HCT116 (cell line): ENCODE measurements around the gene RIMBP2. TPM values are rescaled to one million over a fixed set of nuclear protein-coding genes. Genes with fewer than 3 reads are reported as not detected.

Source experiments
- ATAC-seq: fragments of 200-7000 bp; cut with Tn5 transposase; 2 replicates; pipeline ENCODE4 v1.9.1; 2020; ENCODE audit warnings: mild to moderate bottlenecking, moderate library complexity
- BruUV-seq: library from RNA; stranded (reverse); fragments of 400-500 nt; replicated peaks from 2 replicates; lab custom pipeline; 2021; lab: Mats Ljungman, UMichigan
- CTCF ChIA-PET: fragments of 300-600 bp; sonication (Branson Sonifier 250); formaldehyde crosslinking; loops from one replicate; lab custom pipeline; 2021; ENCODE audit warnings: antibody characterized with exemption; lab: Charles Lee
- POLR2A ChIA-PET: fragments of 300-600, 350-600 bp; sonication (Branson Sonifier 250); formaldehyde crosslinking; loops from one replicate; lab custom pipeline; 2021; ENCODE audit warnings: antibody characterized with exemption; lab: Charles Lee
- RAD21 ChIA-PET, 2 experiments: fragments of 300-600 bp; sonication (Branson Sonifier 250); formaldehyde crosslinking; loops; one replicate each; lab custom pipeline; 2023; ENCODE audit warnings: low total read pairs in 2 of 2; ENCODE audit not compliant: uncharacterized antibody in 2 of 2, unreplicated experiment in 2 of 2, low non-redundant PET in 1 of 2; lab: Charles Lee
- DNase-seq: peaks from one replicate; pipeline ENCODE4 v3.0.0-alpha.2; 2010; ENCODE audit warnings: low read depth, low spot score
- H2AFZ ChIP-seq: fragments of 200-600 bp; shearing (Covaris generic), sonication (generic); 2 replicates; pipeline ENCODE4 v1.6.1; 2017; ENCODE audit warnings: low read depth, mixed run types, mixed read lengths, antibody characterized with exemption, low read length; ENCODE audit not compliant: poor library complexity, severe bottlenecking
- H3K27ac ChIP-seq: 2 replicates; pipeline ENCODE4 v1.5.1; 2012; ENCODE audit warnings: low read depth, low read length
- H3K27me3 ChIP-seq: fragments of 200-600 bp; sonication (generic); 2 replicates; pipeline ENCODE4 v1.6.1; 2016; ENCODE audit warnings: mixed run types, low read length, mixed read lengths; ENCODE audit not compliant: insufficient read depth
- H3K36me3 ChIP-seq, 2 experiments: fragments of 200-500 bp in 1 of 2; fragments of 200-600 bp in 1 of 2; sonication (Bioruptor generic) in 1 of 2; sonication (generic) in 1 of 2; 2 replicates each; pipeline versions ENCODE4 v1.5.1 to v1.6.1; 2014 to 2016; ENCODE audit warnings: low read length in 2 of 2, inconsistent platforms in 1 of 2, mixed read lengths in 1 of 2, mixed run types in 1 of 2; ENCODE audit not compliant: insufficient read depth in 2 of 2, control insufficient read depth in 1 of 2
- H3K4me1 ChIP-seq, 2 experiments: fragments of 200-600 bp in 1 of 2; sonication (generic) in 1 of 2; 2 replicates each; pipeline versions ENCODE4 v1.5.1 to v1.6.1; 2012 to 2017; ENCODE audit warnings: low read length in 2 of 2, inconsistent platforms in 1 of 2, mild to moderate bottlenecking in 1 of 2, mixed read lengths in 1 of 2, mixed run types in 1 of 2, moderate library complexity in 1 of 2; ENCODE audit not compliant: insufficient read depth in 2 of 2, control insufficient read depth in 1 of 2
- H3K4me2 ChIP-seq: fragments of 200-600 bp; sonication (generic); 2 replicates; pipeline ENCODE4 v1.6.1; 2017; ENCODE audit warnings: mixed run types, low read length, mixed read lengths
- H3K4me3 ChIP-seq, 2 experiments: fragments of 200-600 bp in 1 of 2; sonication (generic) in 1 of 2; replicated peaks in 1 of 2; 2 replicates each; pipeline ENCODE4 v1.5.1; 2011 to 2016; ENCODE audit warnings: low read length in 2 of 2, control low read depth in 1 of 2, low read depth in 1 of 2, mild to moderate bottlenecking in 1 of 2, mixed read lengths in 1 of 2, mixed run types in 1 of 2
- H3K79me2 ChIP-seq: fragments of 200-600 bp; sonication (generic); 2 replicates; pipeline ENCODE4 v1.6.1; 2017; ENCODE audit warnings: mild to moderate bottlenecking, mixed run types, low read length, moderate library complexity, mixed read lengths; ENCODE audit not compliant: insufficient read depth
- H3K9ac ChIP-seq: fragments of 200-600 bp; sonication (generic); 2 replicates; pipeline ENCODE4 v1.6.1; 2016; ENCODE audit warnings: low read length, mixed read lengths
- H3K9me2 ChIP-seq: fragments of 200-600 bp; sonication (generic), shearing (Covaris generic); 2 replicates; pipeline ENCODE4 v1.6.1; 2017; ENCODE audit warnings: mixed run types, mild to moderate bottlenecking, moderate library complexity; ENCODE audit not compliant: insufficient read depth
- H3K9me3 ChIP-seq, 2 experiments: fragments of 200-500 bp in 1 of 2; fragments of 200-600 bp in 1 of 2; sonication (Bioruptor generic) in 1 of 2; sonication (generic) in 1 of 2; 2 replicates each; pipeline ENCODE4 v1.6.1; 2014 to 2017; ENCODE audit warnings: low read length in 2 of 2, mixed read lengths in 2 of 2, inconsistent platforms in 1 of 2, low read depth in 1 of 2, mild to moderate bottlenecking in 1 of 2, mixed run types in 1 of 2, moderate library complexity in 1 of 2; ENCODE audit not compliant: control insufficient read depth in 1 of 2, insufficient read depth in 1 of 2
- H4K20me1 ChIP-seq: fragments of 200-600 bp; sonication (generic), shearing (Covaris generic); 2 replicates; pipeline ENCODE4 v1.6.1; 2017; ENCODE audit warnings: mixed run types, mild to moderate bottlenecking, moderate library complexity; ENCODE audit not compliant: insufficient read depth
- CEBPB ChIP-seq: IDR thresholded peaks from 2 replicates; pipeline ENCODE4 v1.6.1; 2012; ENCODE audit warnings: low read depth
- CTCF ChIP-seq, 3 experiments: fragments of 200-600 bp in 1 of 3; sonication (generic) in 1 of 3; IDR thresholded peaks in 2 of 3; conservative IDR thresholded peaks in 1 of 3; 2 replicates each; pipeline ENCODE4 v1.5.1; 2012 to 2017; ENCODE audit warnings: low read depth in 2 of 3, low read length in 2 of 3, antibody characterized with exemption in 1 of 3, borderline replicate concordance in 1 of 3, control low read depth in 1 of 3, mild to moderate bottlenecking in 1 of 3, mixed read lengths in 1 of 3, mixed run types in 1 of 3, moderate library complexity in 1 of 3; ENCODE audit not compliant: insufficient read depth in 1 of 3
- EGR1 ChIP-seq: IDR thresholded peaks from 2 replicates; pipeline ENCODE4 v1.6.1; 2012; ENCODE audit warnings: low read depth
- EZH2phosphoT487 ChIP-seq: fragments of 200-600 bp; IDR thresholded peaks from 2 replicates; pipeline ENCODE4 v1.6.1; 2018; ENCODE audit warnings: antibody characterized with exemption, borderline replicate concordance
- POLR2A ChIP-seq: IDR thresholded peaks from 2 replicates; pipeline ENCODE4 v1.7.0; 2011; ENCODE audit warnings: borderline replicate concordance; ENCODE audit not compliant: insufficient read depth, insufficient read length; ENCODE audit errors: extremely low read depth
- REST ChIP-seq: IDR thresholded peaks from 2 replicates; pipeline ENCODE4 v1.6.1; 2012; ENCODE audit warnings: low read depth
- SRF ChIP-seq: IDR thresholded peaks from 2 replicates; pipeline ENCODE4 v1.6.1; 2012; ENCODE audit warnings: low read depth
- TCF7L2 ChIP-seq: IDR thresholded peaks from 2 replicates; pipeline ENCODE4 v1.7.0; 2011; ENCODE audit warnings: borderline replicate concordance, inconsistent platforms; ENCODE audit not compliant: insufficient read depth, insufficient read length; ENCODE audit errors: extremely low read depth
- YY1 ChIP-seq: IDR thresholded peaks from 2 replicates; pipeline ENCODE4 v1.6.1; 2011; ENCODE audit warnings: low read length, low read depth, moderate library complexity, mild to moderate bottlenecking; ENCODE audit not compliant: insufficient replicate concordance; ENCODE audit errors: extremely low read depth
- ZFX ChIP-seq: fragments of 450-650 bp; IDR thresholded peaks from 2 replicates; pipeline ENCODE4 v1.6.1; 2017
- ZNF274 ChIP-seq: fragments of 200-500 bp; sonication (Bioruptor generic); IDR thresholded peaks from 2 replicates; pipeline ENCODE4 v1.6.1; 2014; ENCODE audit warnings: mild to moderate bottlenecking, low read depth, low read length, inconsistent platforms
- intact Hi-C: fragments of 100-400 bp; cut with micrococcal nuclease; formaldehyde crosslinking; loops from 2 replicates; pipeline ENCODE4 v1.10.0; 2022
- total RNA-seq: library from RNA; stranded (reverse); gene quantifications from one replicate; pipeline ENCODE4 v1.2.1, GENCODE V29; 2021; ENCODE audit not compliant: unreplicated experiment

The RIMBP2 gene
- total RNA-seq, 1 experiment from 2014 or later, result not detected

- no peaks in the 10 kb centered on the region for H3K4me1 ChIP-seq
- no peak for DNase-seq
- no peaks in the 10 kb centered on the region for H4K20me1 ChIP-seq
- H2AFZ ChIP-seq, result no peak overlapping the region
- no peak overlapping the region for H3K4me3 ChIP-seq
- ATAC-seq, result no peak
- TF ChIP-seq CEBPB (no peak), ZNF274 (no peak), YY1 (no peak), SRF (no peak), REST (no peak), CTCF (IDR thresholded peaks at IDR 0.05 in 2 of 3, conservative IDR thresholded peaks at IDR 0.05 in 1 of 3; ENCODE audit: borderline replicate concordance in 1 of 3, insufficient read depth in 1 of 3, low read depth in 2 of 3, low read length in 2 of 3) (no peak), TCF7L2 (no peak), POLR2A (no peak), ZFX (no peak), EGR1 (no peak), EZH2phosphoT487 (no peak)
- H3K4me2 ChIP-seq, result no peak overlapping the region
- no peaks in the 10 kb centered on the region for H3K9me2 ChIP-seq
- RAD21 ChIA-PET, result no interaction called here
- CTCF ChIA-PET, result no interaction called here
- no peak overlapping the region for H3K27ac ChIP-seq
- intact Hi-C loops, result no loop called here
- BruUV-seq, result no TSS peak
- no peak overlapping the region for H3K9ac ChIP-seq
- H3K36me3 ChIP-seq, result no peaks in the 10 kb centered on the region
- no peaks in the 10 kb centered on the region for H3K9me3 ChIP-seq
- POLR2A ChIA-PET, result no interaction called here
- no peaks in the 10 kb centered on the region for H3K79me2 ChIP-seq
- H3K27me3 ChIP-seq, result 0 out of 2 replicates have a peak, but pooled peaks cover 3% of the 10 kb centered on the region
These were observed 725 bp downstream of the RIMBP2 start for GRCh38 chr12:130715150-130715997.
